ENCODE data around the gene SLC6A20.

- no peak for TF ChIP-seq CTCF (IDR thresholded peaks at IDR 0.05)
- no peak for TF ChIP-seq POLR2AphosphoS5 (IDR thresholded peaks at IDR 0.05)
Measured at GRCh38 chr3:45774581-45775521, 21.5 kb downstream of the SLC6A20 start.

Measured in gastroesophageal sphincter (tissue), 3 donors.